Measurements from ENCODE around the gene TGM5. TPM values are rescaled to one million over a fixed set of nuclear protein-coding genes. Genes with fewer than 3 reads are reported as not detected.

Gene TGM5
- total RNA-seq, 1 experiment from 2014 or later, result not detected

DNA sequence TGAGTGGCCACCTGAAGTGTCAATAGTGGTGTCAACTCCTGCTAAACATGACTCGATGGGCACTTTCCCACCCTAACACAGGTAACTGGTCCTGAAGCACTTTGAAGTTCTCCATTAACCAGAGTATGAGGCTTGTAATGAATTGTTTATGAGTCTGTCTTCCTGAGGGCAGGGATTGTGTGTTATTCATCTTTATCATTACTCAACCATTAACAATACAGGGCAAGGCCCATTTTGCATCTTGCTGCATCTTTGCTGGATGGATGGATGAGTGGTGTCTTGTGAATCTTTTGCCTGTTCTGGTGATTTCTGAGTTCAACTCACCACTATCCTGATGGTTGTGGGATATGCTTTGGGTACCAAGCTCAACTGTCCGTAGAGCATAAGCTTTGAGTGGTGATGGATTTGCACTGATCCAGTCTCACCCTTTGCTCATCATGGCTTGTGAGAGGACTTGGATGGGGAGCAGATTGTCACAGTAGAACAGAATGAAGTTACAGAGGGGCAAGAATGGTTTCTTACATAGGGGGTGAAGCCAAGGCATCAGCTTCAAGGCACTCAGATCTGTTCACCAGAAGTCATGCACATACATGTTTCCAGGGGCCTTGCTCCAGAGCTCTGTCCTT is 23.6 kb downstream of the TGM5 start:
- Mint-ChIP-seq H3K27me3 (ENCODE audit: low read depth) (peaks cover 3% of the 10 kb centered on the region), H3K27ac (no peak overlapping the region), H3K4me1 (no peaks in the 10 kb centered on the region), H3K4me3 (no peak overlapping the region), H3K9me3 (no peaks in the 10 kb centered on the region), H3K36me3 (no peaks in the 10 kb centered on the region)
- no peak for ATAC-seq
- ChIA-PET CTCF (interaction anchor here (1.6 to 2.8 kb wide), 4 partner anchors 17 to 39 kb away, joined by 3 to 15 read pairs (median 8); no protein-coding TSS in a partner anchor), POLR2A (interaction anchor here (0.5 kb wide), 1 partner anchor 12 kb away, joined by 3 read pairs; no protein-coding TSS in a partner anchor)
- DNase-seq (ENCODE audit: low spot score), result no peak
- TF ChIP-seq ZNF396 (CRISPR knock-in tag; IDR thresholded peaks at IDR 0.05; ENCODE audit: borderline replicate concordance), result no peak
- no peak for TF ChIP-seq ZNF317 (CRISPR knock-in tag; IDR thresholded peaks at IDR 0.05; ENCODE audit: borderline replicate concordance, low read depth)
- no peak for TF ChIP-seq AFF4 (CRISPR knock-in tag; IDR thresholded peaks at IDR 0.05; ENCODE audit: borderline replicate concordance)
- no peak for TF ChIP-seq ZNF425 (CRISPR knock-in tag; conservative IDR thresholded peaks at IDR 0.05)
- TF ChIP-seq NFATC4 (CRISPR knock-in tag; IDR thresholded peaks at IDR 0.05), result no peak
- no peak for TF ChIP-seq TEAD1 (CRISPR knock-in tag; IDR thresholded peaks at IDR 0.05)

GRCh38 chr15:43242616-43243015 is 24.1 kb downstream of the TGM5 start:
- peaks cover 3% of the 10 kb centered on the region for H3K27me3 Mint-ChIP-seq (ENCODE audit: low read depth)
- H3K9me3 Mint-ChIP-seq, result no peaks in the 10 kb centered on the region
- no peak overlapping the region for H3K4me3 Mint-ChIP-seq
- POLR2A ChIA-PET, result no interaction called here
- no peak for ATAC-seq
- no peak overlapping the region for H3K27ac Mint-ChIP-seq
- CTCF ChIA-PET, result interaction anchor here (1.6 to 2.8 kb wide), 3 partner anchors 17 to 38 kb away, joined by 3 to 15 read pairs (median 8); no protein-coding TSS in a partner anchor
- no peaks in the 10 kb centered on the region for H3K4me1 Mint-ChIP-seq
- no peak for DNase-seq (ENCODE audit: low spot score)
- no peaks in the 10 kb centered on the region for H3K36me3 Mint-ChIP-seq
- TF ChIP-seq ATF2 (CRISPR knock-in tag; IDR thresholded peaks at IDR 0.05; ENCODE audit: borderline replicate concordance, low read depth) (no peak), FOXJ3 (CRISPR knock-in tag; IDR thresholded peaks at IDR 0.05; ENCODE audit: borderline replicate concordance) (no peak), ZNF121 (CRISPR knock-in tag; IDR thresholded peaks at IDR 0.05) (no peak), CDX4 (CRISPR knock-in tag; IDR thresholded peaks at IDR 0.05; ENCODE audit: borderline replicate concordance) (no peak), IRF2 (CRISPR knock-in tag; IDR thresholded peaks at IDR 0.05; ENCODE audit: borderline replicate concordance, low read depth) (no peak), FOXP1 (CRISPR knock-in tag; IDR thresholded peaks at IDR 0.05; ENCODE audit: borderline replicate concordance) (no peak), CREB1 (CRISPR knock-in tag; IDR thresholded peaks at IDR 0.05) (no peak), FOXK1 (CRISPR knock-in tag; IDR thresholded peaks at IDR 0.05) (no peak), PREB (CRISPR knock-in tag; IDR thresholded peaks at IDR 0.05; ENCODE audit: borderline replicate concordance) (no peak), ZNF416 (CRISPR knock-in tag; IDR thresholded peaks at IDR 0.05) (no peak), NR2C2 (CRISPR knock-in tag; IDR thresholded peaks at IDR 0.05) (no peak)
- TF ChIP-seq, protein P1, sequence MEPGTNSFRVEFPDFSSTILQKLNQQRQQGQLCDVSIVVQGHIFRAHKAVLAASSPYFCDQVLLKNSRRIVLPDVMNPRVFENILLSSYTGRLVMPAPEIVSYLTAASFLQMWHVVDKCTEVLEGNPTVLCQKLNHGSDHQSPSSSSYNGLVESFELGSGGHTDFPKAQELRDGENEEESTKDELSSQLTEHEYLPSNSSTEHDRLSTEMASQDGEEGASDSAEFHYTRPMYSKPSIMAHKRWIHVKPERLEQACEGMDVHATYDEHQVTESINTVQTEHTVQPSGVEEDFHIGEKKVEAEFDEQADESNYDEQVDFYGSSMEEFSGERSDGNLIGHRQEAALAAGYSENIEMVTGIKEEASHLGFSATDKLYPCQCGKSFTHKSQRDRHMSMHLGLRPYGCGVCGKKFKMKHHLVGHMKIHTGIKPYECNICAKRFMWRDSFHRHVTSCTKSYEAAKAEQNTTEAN (CRISPR knock-in tag; IDR thresholded peaks at IDR 0.05), result no peak
- TF ChIP-seq, protein P2, sequence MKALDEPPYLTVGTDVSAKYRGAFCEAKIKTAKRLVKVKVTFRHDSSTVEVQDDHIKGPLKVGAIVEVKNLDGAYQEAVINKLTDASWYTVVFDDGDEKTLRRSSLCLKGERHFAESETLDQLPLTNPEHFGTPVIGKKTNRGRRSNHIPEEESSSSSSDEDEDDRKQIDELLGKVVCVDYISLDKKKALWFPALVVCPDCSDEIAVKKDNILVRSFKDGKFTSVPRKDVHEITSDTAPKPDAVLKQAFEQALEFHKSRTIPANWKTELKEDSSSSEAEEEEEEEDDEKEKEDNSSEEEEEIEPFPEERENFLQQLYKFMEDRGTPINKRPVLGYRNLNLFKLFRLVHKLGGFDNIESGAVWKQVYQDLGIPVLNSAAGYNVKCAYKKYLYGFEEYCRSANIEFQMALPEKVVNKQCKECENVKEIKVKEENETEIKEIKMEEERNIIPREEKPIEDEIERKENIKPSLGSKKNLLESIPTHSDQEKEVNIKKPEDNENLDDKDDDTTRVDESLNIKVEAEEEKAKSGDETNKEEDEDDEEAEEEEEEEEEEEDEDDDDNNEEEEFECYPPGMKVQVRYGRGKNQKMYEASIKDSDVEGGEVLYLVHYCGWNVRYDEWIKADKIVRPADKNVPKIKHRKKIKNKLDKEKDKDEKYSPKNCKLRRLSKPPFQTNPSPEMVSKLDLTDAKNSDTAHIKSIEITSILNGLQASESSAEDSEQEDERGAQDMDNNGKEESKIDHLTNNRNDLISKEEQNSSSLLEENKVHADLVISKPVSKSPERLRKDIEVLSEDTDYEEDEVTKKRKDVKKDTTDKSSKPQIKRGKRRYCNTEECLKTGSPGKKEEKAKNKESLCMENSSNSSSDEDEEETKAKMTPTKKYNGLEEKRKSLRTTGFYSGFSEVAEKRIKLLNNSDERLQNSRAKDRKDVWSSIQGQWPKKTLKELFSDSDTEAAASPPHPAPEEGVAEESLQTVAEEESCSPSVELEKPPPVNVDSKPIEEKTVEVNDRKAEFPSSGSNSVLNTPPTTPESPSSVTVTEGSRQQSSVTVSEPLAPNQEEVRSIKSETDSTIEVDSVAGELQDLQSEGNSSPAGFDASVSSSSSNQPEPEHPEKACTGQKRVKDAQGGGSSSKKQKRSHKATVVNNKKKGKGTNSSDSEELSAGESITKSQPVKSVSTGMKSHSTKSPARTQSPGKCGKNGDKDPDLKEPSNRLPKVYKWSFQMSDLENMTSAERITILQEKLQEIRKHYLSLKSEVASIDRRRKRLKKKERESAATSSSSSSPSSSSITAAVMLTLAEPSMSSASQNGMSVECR (CRISPR knock-in tag; IDR thresholded peaks at IDR 0.05; ENCODE audit: borderline replicate concordance), result no peak

All from WTC11 (cell line).